Suppressor macrophage treated with lipopolysaccharide for 1 hour (primary cell): ENCODE data around the gene FOXN3.

Experiments used
- DNase-seq, 3 donors: peaks; one replicate each; pipeline ENCODE4 v3.0.0-alpha.2; 2020 to 2022

FOXN3 gene

GRCh38 chr14:89430391-89431236 lies 13.6 kb upstream of the FOXN3 start:
- peak; percentile 49 to 72 (median 72) for DNase-seq

DNA sequence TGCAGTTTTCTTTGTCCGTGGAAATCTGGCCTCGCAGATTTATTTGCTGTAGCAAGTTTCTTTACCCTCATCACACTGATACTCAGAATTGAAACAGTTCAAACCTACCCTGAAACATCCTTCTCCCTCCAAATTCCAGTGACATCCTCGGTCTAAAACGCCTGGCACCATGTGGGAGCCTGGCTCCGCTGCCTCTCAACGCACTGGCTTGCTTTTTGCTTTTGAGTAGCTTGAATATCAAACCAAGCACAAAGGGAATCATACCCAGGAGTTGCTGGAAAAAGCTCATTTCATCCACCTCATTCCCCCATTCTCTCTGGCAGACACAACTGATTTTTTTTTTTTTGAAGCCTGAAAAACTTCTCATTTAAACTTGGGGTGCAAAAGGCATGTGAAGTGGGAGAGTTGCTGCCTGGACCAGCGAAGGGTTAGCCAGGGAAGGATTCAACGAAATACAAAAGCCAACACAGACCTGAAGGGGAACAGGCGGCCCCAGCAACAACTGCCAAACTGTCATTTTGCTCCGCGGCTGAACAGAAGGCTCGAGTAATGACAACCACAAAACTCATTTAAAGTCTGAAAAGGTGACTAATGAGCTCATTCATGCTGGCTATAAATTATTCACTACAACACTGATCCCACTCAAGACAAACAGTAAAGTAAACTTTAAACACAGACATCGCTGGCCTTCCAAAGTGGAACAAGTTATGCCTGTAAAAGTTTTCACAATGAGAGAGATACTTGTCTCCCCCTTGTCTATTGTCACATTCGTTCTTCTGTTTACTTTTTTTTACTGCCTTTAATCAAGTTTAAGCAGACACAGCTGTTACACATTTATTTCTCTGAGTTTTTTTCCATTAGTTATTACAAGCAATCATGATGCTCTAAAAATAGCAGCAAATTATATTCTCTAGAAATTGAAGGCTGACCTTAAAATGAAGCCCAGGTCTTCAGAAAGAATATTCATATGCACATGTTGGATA lies 12.5 kb upstream of the FOXN3 start:
- peak; percentile 27 to 41 (median 40) for DNase-seq

DNA sequence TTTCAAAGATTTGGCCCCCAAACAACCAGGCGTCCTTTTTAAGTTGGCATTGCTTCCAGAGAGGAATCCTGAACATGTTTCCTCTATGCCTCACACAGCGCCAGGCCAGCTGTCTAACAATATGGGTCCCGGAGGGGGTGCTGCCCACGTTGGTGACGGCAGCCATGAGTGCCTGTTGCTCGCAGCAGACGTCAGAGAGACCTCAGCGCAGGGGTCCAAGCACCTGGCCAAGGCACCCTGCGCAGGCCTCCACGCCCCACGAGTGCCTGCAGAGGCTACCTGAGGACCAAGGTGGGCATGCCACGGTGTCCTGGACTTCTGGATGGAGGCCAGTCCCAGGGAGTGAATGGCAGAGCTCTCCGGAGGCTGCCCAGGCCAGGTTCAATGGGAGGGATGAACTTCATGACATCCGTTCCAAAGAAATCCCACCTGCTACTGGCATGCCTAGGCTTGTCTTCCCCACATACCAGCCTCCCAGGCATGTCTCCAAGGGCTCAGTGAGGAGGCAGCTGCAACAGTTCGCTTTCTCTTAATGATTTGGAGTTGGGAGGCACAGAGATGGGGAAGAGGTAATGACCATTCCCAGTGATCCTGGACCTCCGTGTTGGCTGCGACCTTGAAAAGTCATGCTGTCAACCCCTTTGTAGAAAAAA lies 11.6 kb upstream of the FOXN3 start:
- no peak for DNase-seq

DNA sequence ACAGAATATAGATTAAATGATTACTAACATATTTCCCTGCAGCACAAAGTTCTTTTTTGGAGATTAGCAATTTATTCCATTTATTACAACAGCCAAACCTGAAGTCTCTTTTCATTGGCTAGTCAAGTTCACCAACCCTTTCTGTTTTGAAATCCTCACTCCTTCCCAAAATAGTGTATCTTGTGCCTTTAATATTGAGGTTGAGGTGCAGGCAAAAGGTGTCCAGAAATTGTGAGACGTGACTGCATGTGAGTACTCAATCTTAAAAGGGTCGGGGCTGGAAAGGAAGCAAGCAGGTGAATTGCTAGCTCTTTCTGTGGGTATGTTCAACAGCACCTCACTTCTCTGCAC lies 11.1 kb upstream of the FOXN3 start:
- no peak for DNase-seq

- DNase-seq = no peak
These were observed 10.6 kb upstream of the FOXN3 start for GRCh38 chr14:89427426-89428172.

- DNase-seq = peak in 2 of 3 donors; percentile 65 to 68
These were observed 8.9 kb upstream of the FOXN3 start for GRCh38 chr14:89425931-89426330.

DNA sequence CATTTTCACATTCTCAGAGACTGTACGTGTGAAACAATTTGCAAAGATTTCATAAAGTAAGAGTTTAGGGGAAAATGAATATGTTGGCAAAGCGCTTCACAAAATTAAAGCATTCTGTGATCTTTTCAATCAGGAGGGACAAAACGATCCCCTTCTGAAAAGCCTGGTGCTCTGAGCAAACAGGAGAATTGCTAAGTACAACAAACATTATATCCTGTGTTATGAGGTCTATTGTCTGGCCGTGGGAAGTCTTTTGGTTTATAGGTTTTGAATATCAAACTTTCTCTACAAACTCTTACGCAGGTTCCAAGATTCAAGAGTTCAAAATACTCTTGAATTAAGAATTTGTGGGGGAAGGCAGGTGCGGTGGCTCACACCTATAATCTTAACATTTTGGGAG lies 7.2 kb upstream of the FOXN3 start:
- DNase-seq = no peak

DNA sequence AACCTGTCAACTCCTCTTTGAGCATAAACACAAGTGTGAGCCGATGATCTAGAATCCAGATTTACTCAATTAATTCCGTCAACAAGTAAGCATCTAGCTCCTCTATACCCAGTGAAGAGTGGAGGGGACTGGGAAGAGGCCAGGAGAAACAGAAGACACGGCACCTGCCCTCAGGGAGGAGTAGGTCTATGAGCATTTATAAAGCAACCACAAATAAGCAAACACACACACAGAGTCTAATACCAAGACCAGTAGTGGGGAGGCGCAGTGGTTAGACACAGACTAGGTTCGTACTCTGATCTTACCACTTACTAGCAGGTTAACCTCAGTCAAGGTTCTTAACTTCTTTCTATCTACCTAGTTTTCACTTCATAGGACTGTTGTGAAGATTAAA lies 5.9 kb upstream of the FOXN3 start:
- no peak for DNase-seq

GRCh38 chr14:89422181-89422951 lies 5.3 kb upstream of the FOXN3 start:
- no peak for DNase-seq

DNA sequence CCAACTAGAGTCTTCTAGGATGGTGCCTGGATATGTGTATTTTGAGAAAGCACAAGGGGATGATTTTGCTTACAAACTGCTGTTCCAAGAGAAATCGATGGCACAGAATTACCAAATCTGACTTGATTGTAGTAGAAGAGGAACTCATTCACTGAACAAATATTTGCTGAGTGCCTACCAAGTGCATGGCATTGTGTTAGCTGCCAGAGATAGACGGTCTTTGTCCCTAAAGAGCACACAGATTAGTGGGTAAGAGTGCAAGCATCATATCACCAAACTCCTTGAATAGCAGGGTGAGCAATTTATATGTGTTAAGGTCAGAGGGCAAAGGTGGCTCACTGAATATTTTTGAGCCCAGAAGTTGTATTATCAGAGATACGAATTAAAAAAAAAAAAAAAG lies 3.5 kb upstream of the FOXN3 start:
- no peak for DNase-seq

DNA sequence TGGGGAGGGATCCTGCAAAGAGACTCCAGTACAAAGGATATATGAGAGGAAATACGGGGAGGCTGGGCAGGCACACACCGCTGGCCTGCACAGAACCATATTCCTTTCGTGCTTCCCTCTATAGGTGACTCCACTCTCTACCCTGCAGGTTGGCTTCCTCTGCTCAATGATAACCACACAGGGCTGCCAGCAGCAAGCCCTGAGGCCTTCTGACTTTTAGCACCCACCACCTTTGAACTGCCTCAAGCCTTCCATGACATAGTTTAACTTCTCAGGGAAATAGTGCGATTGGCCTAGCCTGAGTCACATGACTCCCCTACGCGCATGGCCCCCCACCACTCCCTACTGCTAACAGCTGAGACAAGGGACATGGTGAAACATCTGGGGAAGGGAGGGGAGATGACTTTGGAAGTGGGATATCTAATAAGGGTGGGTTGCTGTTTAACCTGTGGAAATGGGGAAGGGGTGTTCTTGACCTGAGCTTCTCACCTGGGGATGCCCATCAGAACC lies 3.0 kb upstream of the FOXN3 start:
- no peak for DNase-seq

DNA sequence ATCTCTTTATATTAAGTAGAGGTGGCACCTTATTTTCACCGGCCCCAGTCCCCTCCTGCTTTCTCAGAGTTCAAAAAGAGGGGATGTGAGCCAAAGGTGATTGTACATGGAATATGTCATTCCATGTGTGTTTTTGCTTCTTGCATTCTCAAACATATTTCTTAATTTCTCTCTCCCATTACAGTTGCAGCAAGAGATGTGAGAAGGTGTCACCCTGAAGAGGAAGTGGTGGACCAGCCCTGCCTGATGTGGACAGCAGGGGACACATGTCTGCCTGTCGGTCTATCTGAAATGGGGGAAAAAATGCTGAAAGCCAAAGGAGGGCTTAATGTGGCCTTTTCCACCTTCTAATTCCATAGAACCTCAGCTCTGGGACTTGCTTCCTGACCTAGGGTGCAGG lies 1.9 kb upstream of the FOXN3 start:
- DNase-seq = peak in 2 of 3 donors; percentile 33 to 38

DNA sequence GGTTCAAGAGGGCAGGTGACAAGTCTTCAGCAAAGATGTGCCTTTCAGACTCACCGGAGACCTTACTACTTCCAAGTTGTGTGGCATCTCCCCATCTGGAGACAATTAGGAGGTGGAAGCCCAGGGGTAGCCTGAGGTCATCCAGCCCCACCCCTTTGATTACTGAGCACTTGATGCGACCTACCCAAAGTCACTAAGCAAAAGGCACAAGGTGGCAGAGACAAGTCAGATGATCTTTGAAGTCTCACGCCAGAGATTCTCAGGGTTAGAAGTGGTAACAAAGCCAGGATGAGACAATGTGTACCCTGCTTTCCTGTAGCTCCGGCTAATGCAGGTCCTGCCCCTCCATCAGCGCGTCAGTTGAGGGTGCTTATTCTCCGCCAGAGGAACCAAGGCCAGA lies 1.4 kb upstream of the FOXN3 start:
- DNase-seq = no peak

DNA sequence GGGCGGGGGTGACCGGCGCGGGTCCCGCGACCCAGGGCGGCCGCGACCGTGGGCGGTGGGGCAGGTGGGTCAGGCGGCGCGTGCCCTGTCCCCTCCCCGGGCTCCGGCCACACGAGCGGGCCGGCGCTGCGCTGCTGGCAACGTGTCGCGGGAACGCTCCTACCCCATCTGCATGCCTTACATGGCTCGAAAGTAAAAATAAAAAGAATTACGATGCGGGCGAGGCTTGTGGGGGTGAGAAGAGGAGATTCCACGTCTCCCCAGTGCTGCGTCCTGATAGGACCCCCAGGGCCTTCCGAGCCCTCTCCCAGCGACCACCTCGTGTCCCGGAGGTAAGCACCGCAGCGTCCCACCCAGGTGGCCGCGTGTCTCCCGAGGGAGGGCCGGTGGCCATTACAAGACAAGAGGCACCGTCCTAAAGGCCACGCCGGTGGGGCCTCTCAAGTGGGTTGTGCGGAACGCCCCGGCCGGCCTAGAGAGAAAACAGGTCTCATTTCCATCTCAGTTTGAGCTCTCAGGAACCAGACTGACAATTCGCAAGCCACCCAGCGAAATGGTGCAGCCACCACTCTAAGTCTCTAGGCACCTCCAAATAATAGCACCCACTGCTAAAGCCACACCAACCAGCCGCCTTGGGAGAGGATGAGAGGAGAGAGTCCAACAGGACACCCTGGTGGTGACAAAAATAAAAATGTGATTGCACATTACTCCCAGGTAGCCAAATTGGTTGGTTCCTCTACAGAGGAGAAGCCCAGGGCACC lies 612 bp upstream of the FOXN3 start:
- DNase-seq = peak; percentile 61 to 62 (median 61)

GRCh38 chr14:89416002-89416995 lies 734 bp downstream of the FOXN3 start:
- DNase-seq = peak; percentile 97 to 98 (median 97)

GRCh38 chr14:89415159-89415558 lies 1.9 kb downstream of the FOXN3 start:
- DNase-seq = no peak

- DNase-seq = no peak
These were observed 5.1 kb downstream of the FOXN3 start for GRCh38 chr14:89411976-89412375.

GRCh38 chr14:89409961-89410360 lies 7.1 kb downstream of the FOXN3 start:
- no peak for DNase-seq
